Right lobe of liver (tissue), 4 donors: Measurements from ENCODE around the gene BIN1.

Source experiments
- POLR2A ChIP-seq: fragments of 450-650 bp; IDR thresholded peaks from one replicate; pipeline ENCODE4 v1.6.1; 2017; ENCODE audit warnings: antibody characterized with exemption, mild to moderate bottlenecking
- TF ChIP-seq, protein P1 (sequence below), 4 donors: fragments of 200-600 bp in 3 of 4; fragments of 450-650 bp in 1 of 4; IDR thresholded peaks; one replicate each; pipeline versions ENCODE4 v1.5.1 to v1.8.0; 2016 to 2022; ENCODE audit warnings: antibody characterized with exemption in 4 of 4, mild to moderate bottlenecking in 2 of 4
- donor health status: DM: no; HTN: no; CAD: no.
- donor health status: DM: no; HTN: no; CAD: no.
- donor health status: DM: no; HTN: yes; CAD: no.

DNA sequence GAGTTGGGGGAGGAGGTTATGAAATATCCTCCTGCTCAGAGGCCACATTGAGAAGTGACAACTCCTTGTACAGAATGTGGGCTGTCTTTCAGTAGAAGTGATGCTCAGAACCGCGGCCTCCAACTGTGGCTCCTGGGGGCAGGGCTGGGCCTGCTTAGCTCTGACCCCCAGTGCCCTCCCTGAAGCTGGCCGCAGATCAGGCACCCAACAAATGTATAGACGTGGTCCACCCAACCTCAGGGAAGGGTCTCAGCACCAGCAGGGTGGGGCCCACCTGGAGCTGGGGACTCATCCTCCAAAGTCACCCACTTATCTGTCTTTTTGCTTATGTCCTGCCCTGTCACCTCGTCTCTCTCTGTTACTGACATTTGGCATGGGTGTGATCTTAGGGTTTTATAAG is 11.1 kb upstream of the BIN1 start:
- TF ChIP-seq, protein P1, sequence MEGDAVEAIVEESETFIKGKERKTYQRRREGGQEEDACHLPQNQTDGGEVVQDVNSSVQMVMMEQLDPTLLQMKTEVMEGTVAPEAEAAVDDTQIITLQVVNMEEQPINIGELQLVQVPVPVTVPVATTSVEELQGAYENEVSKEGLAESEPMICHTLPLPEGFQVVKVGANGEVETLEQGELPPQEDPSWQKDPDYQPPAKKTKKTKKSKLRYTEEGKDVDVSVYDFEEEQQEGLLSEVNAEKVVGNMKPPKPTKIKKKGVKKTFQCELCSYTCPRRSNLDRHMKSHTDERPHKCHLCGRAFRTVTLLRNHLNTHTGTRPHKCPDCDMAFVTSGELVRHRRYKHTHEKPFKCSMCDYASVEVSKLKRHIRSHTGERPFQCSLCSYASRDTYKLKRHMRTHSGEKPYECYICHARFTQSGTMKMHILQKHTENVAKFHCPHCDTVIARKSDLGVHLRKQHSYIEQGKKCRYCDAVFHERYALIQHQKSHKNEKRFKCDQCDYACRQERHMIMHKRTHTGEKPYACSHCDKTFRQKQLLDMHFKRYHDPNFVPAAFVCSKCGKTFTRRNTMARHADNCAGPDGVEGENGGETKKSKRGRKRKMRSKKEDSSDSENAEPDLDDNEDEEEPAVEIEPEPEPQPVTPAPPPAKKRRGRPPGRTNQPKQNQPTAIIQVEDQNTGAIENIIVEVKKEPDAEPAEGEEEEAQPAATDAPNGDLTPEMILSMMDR (IDR thresholded peaks at IDR 0.05) = no peak
- no peak for TF ChIP-seq POLR2A
